ENCODE results near the gene GNG12. TPM values are rescaled to one million over a fixed set of nuclear protein-coding genes. Genes with fewer than 3 reads are reported as not detected.

GNG12 gene
- total RNA-seq, 1 experiment from 2014 or later = 12.5 TPM

- Histone ChIP-seq H3K4me1 (peaks cover 3% of the 10 kb centered on the region), H3K9me3 (no peaks in the 10 kb centered on the region), H3K36me3 (ENCODE audit: control insufficient read depth, insufficient read depth, low read length) (no peaks in the 10 kb centered on the region), H3K27me3 (replicated peaks; ENCODE audit: control insufficient read depth, insufficient read depth, low read length) (no peaks in the 10 kb centered on the region), H3K4me3 (ENCODE audit: low read depth, low read length) (no peak overlapping the region)
- no peak overlapping the region for H3K4me3 Mint-ChIP-seq (ENCODE audit: unreplicated experiment)
- intact Hi-C loops (cut with micrococcal nuclease; ENCODE audit: unreplicated experiment) = loop anchor here (5.0 kb wide), 2 partner anchors 67 to 302 kb away; no protein-coding TSS in a partner anchor
- no peaks in the 10 kb centered on the region for H3K4me1 Mint-ChIP-seq (ENCODE audit: low read depth, unreplicated experiment)
- CTCF ChIA-PET = interaction anchor here (0.6 to 0.8 kb wide), 2 partner anchors 68 to 74 kb away, joined by 3 to 5 read pairs; no protein-coding TSS in a partner anchor
- POLR2A ChIA-PET = no interaction called here
- H3K9me3 Mint-ChIP-seq (ENCODE audit: unreplicated experiment) = no peaks in the 10 kb centered on the region
- TF ChIP-seq CTCF (IDR thresholded peaks at IDR 0.05; ENCODE audit: insufficient read depth in 1 of 2, low read depth in 1 of 2, low read length in 1 of 2, severe bottlenecking in 1 of 2, unreplicated experiment in 1 of 2) = no peak
- H3K27me3 Mint-ChIP-seq (ENCODE audit: insufficient read depth, unreplicated experiment) = no peaks in the 10 kb centered on the region
- H3K36me3 Mint-ChIP-seq (ENCODE audit: insufficient read depth, unreplicated experiment) = no peaks in the 10 kb centered on the region
- H3K27ac Mint-ChIP-seq (ENCODE audit: unreplicated experiment) = no peak overlapping the region
- TSS peak; percentile 22 for BruUV-seq (replicated peaks)
- DNase-seq = no peak
These were observed 1.1 kb upstream of the GNG12 start for GRCh38 chr1:67834246-67834877.

GRCh38 chr1:67833602-67833940 is 304 bp upstream of the GNG12 start:
- H3K4me1 Mint-ChIP-seq (ENCODE audit: low read depth, unreplicated experiment) = no peaks in the 10 kb centered on the region
- H3K27me3 Mint-ChIP-seq (ENCODE audit: insufficient read depth, unreplicated experiment) = no peaks in the 10 kb centered on the region
- peak overlapping the region; percentile 41 for H3K4me3 ChIP-seq (ENCODE audit: low read depth, low read length)
- H3K27me3 ChIP-seq (replicated peaks; ENCODE audit: control insufficient read depth, insufficient read depth, low read length) = no peaks in the 10 kb centered on the region
- peak overlapping the region; percentile 92 for H3K4me3 Mint-ChIP-seq (ENCODE audit: unreplicated experiment)
- BruUV-seq (replicated peaks) = no TSS peak
- CTCF ChIA-PET = interaction anchor here (0.6 kb wide), 1 partner anchor 67 kb away, joined by 5 read pairs; no protein-coding TSS in a partner anchor
- H3K9me3 Mint-ChIP-seq (ENCODE audit: unreplicated experiment) = no peaks in the 10 kb centered on the region
- intact Hi-C loops (cut with micrococcal nuclease; ENCODE audit: unreplicated experiment) = loop anchor here (5.0 kb wide), 2 partner anchors 66 to 301 kb away; no protein-coding TSS in a partner anchor
- H3K36me3 ChIP-seq (ENCODE audit: control insufficient read depth, insufficient read depth, low read length) = no peaks in the 10 kb centered on the region
- no peaks in the 10 kb centered on the region for H3K36me3 Mint-ChIP-seq (ENCODE audit: insufficient read depth, unreplicated experiment)
- POLR2A ChIA-PET = no interaction called here
- H3K4me1 ChIP-seq = peaks cover 3% of the 10 kb centered on the region
- H3K9me3 ChIP-seq = no peaks in the 10 kb centered on the region
- no peak for DNase-seq
- no peak for TF ChIP-seq CTCF (IDR thresholded peaks at IDR 0.05; ENCODE audit: insufficient read depth in 1 of 2, low read depth in 1 of 2, low read length in 1 of 2, severe bottlenecking in 1 of 2, unreplicated experiment in 1 of 2)
- H3K27ac Mint-ChIP-seq (ENCODE audit: unreplicated experiment) = no peak overlapping the region

GRCh38 chr1:67831850-67832513 is 1.3 kb downstream of the GNG12 start:
- no peaks in the 10 kb centered on the region for H3K36me3 Mint-ChIP-seq (ENCODE audit: insufficient read depth, unreplicated experiment)
- peak; percentile 29 to 49 for DNase-seq
- no peaks in the 10 kb centered on the region for H3K27me3 Mint-ChIP-seq (ENCODE audit: insufficient read depth, unreplicated experiment)
- CTCF ChIA-PET = interaction anchor here (0.6 to 1.0 kb wide), 2 partner anchors 62 to 147 kb away, joined by 3 to 5 read pairs; partner anchors contain the start of gene GADD45A
- H3K4me3 Mint-ChIP-seq (ENCODE audit: unreplicated experiment) = peak overlapping the region; percentile 92
- Histone ChIP-seq H3K36me3 (ENCODE audit: control insufficient read depth, insufficient read depth, low read length) (no peaks in the 10 kb centered on the region), H3K4me3 (ENCODE audit: low read depth, low read length) (peak overlapping the region; percentile 41), H3K4me1 (peaks cover 3% of the 10 kb centered on the region), H3K27me3 (replicated peaks; ENCODE audit: control insufficient read depth, insufficient read depth, low read length) (no peaks in the 10 kb centered on the region), H3K9me3 (no peaks in the 10 kb centered on the region)
- no peaks in the 10 kb centered on the region for H3K9me3 Mint-ChIP-seq (ENCODE audit: unreplicated experiment)
- TSS peak; percentile 28 for BruUV-seq (replicated peaks)
- intact Hi-C loops (cut with micrococcal nuclease; ENCODE audit: unreplicated experiment) = loop anchor here (5.0 kb wide), 2 partner anchors 65 to 300 kb away; no protein-coding TSS in a partner anchor
- H3K27ac Mint-ChIP-seq (ENCODE audit: unreplicated experiment) = peak overlapping the region; percentile 79
- no peaks in the 10 kb centered on the region for H3K4me1 Mint-ChIP-seq (ENCODE audit: low read depth, unreplicated experiment)
- POLR2A ChIA-PET = no interaction called here
- TF ChIP-seq CTCF (IDR thresholded peaks at IDR 0.05; ENCODE audit: insufficient read depth in 1 of 2, low read depth in 1 of 2, low read length in 1 of 2, severe bottlenecking in 1 of 2, unreplicated experiment in 1 of 2) = no peak
